ENCODE measurements around the gene BCAP29.

BCAP29 gene

GRCh38 chr7:107588529-107589130, 8.6 kb downstream of the BCAP29 start:
- H3K27ac ChIP-seq = no peak overlapping the region
- in situ Hi-C loops (cut with HindIII; ENCODE audit: low pct_ligation_motif_present, low sequenced_read_pairs) = no loop called here
- H3K27me3 ChIP-seq (replicated peaks) = no peaks in the 10 kb centered on the region
- H3K4me3 ChIP-seq (ENCODE audit: low read depth, low read length) = no peak overlapping the region
- TF ChIP-seq CTCF (IDR thresholded peaks at IDR 0.05; ENCODE audit: low read depth, low read length, missing control alignments) = no peak
- no peak for DNase-seq
- peaks cover 11% of the 10 kb centered on the region for H3K36me3 ChIP-seq (replicated peaks)

- Histone ChIP-seq H3K36me3 (replicated peaks) (peaks cover 8% of the 10 kb centered on the region), H3K27me3 (replicated peaks) (no peaks in the 10 kb centered on the region), H3K27ac (no peak overlapping the region), H3K4me3 (ENCODE audit: low read depth, low read length) (no peak overlapping the region)
- in situ Hi-C loops (cut with HindIII; ENCODE audit: low pct_ligation_motif_present, low sequenced_read_pairs) = no loop called here
- no peak for DNase-seq
- no peak for TF ChIP-seq CTCF (IDR thresholded peaks at IDR 0.05; ENCODE audit: low read depth, low read length, missing control alignments)
These were observed 11.4 kb downstream of the BCAP29 start for GRCh38 chr7:107591421-107591820.

- Histone ChIP-seq H3K4me3 (ENCODE audit: low read depth, low read length) (no peak overlapping the region), H3K36me3 (replicated peaks) (peaks cover 3% of the 10 kb centered on the region), H3K27me3 (replicated peaks) (no peaks in the 10 kb centered on the region), H3K27ac (no peak overlapping the region)
- no peak for TF ChIP-seq CTCF (IDR thresholded peaks at IDR 0.05; ENCODE audit: low read depth, low read length, missing control alignments)
- in situ Hi-C loops (cut with HindIII; ENCODE audit: low pct_ligation_motif_present, low sequenced_read_pairs) = no loop called here
- DNase-seq = no peak
These were observed 12.4 kb downstream of the BCAP29 start for GRCh38 chr7:107592361-107593024.

GRCh38 chr7:107593025-107593410, 13.0 kb downstream of the BCAP29 start:
- in situ Hi-C loops (cut with HindIII; ENCODE audit: low pct_ligation_motif_present, low sequenced_read_pairs) = no loop called here
- TF ChIP-seq CTCF (IDR thresholded peaks at IDR 0.05; ENCODE audit: low read depth, low read length, missing control alignments) = no peak
- Histone ChIP-seq H3K4me3 (ENCODE audit: low read depth, low read length) (no peak overlapping the region), H3K27me3 (replicated peaks) (no peaks in the 10 kb centered on the region), H3K27ac (no peak overlapping the region), H3K36me3 (replicated peaks) (peaks cover 6% of the 10 kb centered on the region)
- no peak for DNase-seq

- Histone ChIP-seq H3K4me3 (ENCODE audit: low read depth, low read length) (no peak overlapping the region), H3K36me3 (replicated peaks) (peaks cover 3% of the 10 kb centered on the region), H3K27ac (peak overlapping the region; percentile 73), H3K27me3 (replicated peaks) (no peaks in the 10 kb centered on the region)
- DNase-seq = peak; percentile 86
- in situ Hi-C loops (cut with HindIII; ENCODE audit: low pct_ligation_motif_present, low sequenced_read_pairs) = no loop called here
- no peak for TF ChIP-seq CTCF (IDR thresholded peaks at IDR 0.05; ENCODE audit: low read depth, low read length, missing control alignments)
These were observed 15.1 kb downstream of the BCAP29 start for GRCh38 chr7:107594961-107595737.
